Measurements from ENCODE around the gene PLEKHA8.

The PLEKHA8 gene

GRCh38 chr7:30115709-30116297 is 87.6 kb downstream of the PLEKHA8 start:
- H3K27me3 ChIP-seq (ENCODE audit: control insufficient read depth, insufficient read depth, low read length) = no peaks in the 10 kb centered on the region
- H3K9me3 ChIP-seq (ENCODE audit: control insufficient read depth, low read length) = no peaks in the 10 kb centered on the region
- H3K4me1 ChIP-seq (ENCODE audit: control insufficient read depth, insufficient read depth, low read length) = no peaks in the 10 kb centered on the region
- H3K36me3 ChIP-seq (ENCODE audit: control insufficient read depth, insufficient read depth, low read length) = no peaks in the 10 kb centered on the region
- H3K4me3 ChIP-seq (ENCODE audit: low read length) = no peak overlapping the region
- no peak overlapping the region for H3K9ac ChIP-seq (ENCODE audit: low read length)

GRCh38 chr7:30116771-30117170 is 88.6 kb downstream of the PLEKHA8 start:
- H3K4me1 ChIP-seq (ENCODE audit: control insufficient read depth, insufficient read depth, low read length) = no peaks in the 10 kb centered on the region
- no peak overlapping the region for H3K4me3 ChIP-seq (ENCODE audit: low read length)
- H3K36me3 ChIP-seq (ENCODE audit: control insufficient read depth, insufficient read depth, low read length) = no peaks in the 10 kb centered on the region
- no peaks in the 10 kb centered on the region for H3K9me3 ChIP-seq (ENCODE audit: control insufficient read depth, low read length)
- no peak overlapping the region for H3K9ac ChIP-seq (ENCODE audit: low read length)
- H3K27me3 ChIP-seq (ENCODE audit: control insufficient read depth, insufficient read depth, low read length) = no peaks in the 10 kb centered on the region

GRCh38 chr7:30117896-30118295 is 89.7 kb downstream of the PLEKHA8 start:
- no peak overlapping the region for H3K4me3 ChIP-seq (ENCODE audit: low read length)

GRCh38 chr7:30119890-30120577 is 91.8 kb downstream of the PLEKHA8 start:
- no peak overlapping the region for H3K4me3 ChIP-seq (ENCODE audit: low read length)
- no peaks in the 10 kb centered on the region for H3K4me1 ChIP-seq (ENCODE audit: control insufficient read depth, insufficient read depth, low read length)
- no peak overlapping the region for H3K9ac ChIP-seq (ENCODE audit: low read length)
- H3K36me3 ChIP-seq (ENCODE audit: control insufficient read depth, insufficient read depth, low read length) = no peaks in the 10 kb centered on the region
- H3K9me3 ChIP-seq (ENCODE audit: control insufficient read depth, low read length) = no peaks in the 10 kb centered on the region
- H3K27me3 ChIP-seq (ENCODE audit: control insufficient read depth, insufficient read depth, low read length) = no peaks in the 10 kb centered on the region

More at GRCh38 chr7:30117896-30118295, 89.7 kb downstream of the PLEKHA8 start:
- no peak overlapping the region for H3K9ac ChIP-seq (ENCODE audit: low read length)
- no peaks in the 10 kb centered on the region for H3K4me1 ChIP-seq (ENCODE audit: control insufficient read depth, insufficient read depth, low read length)
- H3K36me3 ChIP-seq (ENCODE audit: control insufficient read depth, insufficient read depth, low read length) = no peaks in the 10 kb centered on the region
- no peaks in the 10 kb centered on the region for H3K9me3 ChIP-seq (ENCODE audit: control insufficient read depth, low read length)
- no peaks in the 10 kb centered on the region for H3K27me3 ChIP-seq (ENCODE audit: control insufficient read depth, insufficient read depth, low read length)

DNA sequence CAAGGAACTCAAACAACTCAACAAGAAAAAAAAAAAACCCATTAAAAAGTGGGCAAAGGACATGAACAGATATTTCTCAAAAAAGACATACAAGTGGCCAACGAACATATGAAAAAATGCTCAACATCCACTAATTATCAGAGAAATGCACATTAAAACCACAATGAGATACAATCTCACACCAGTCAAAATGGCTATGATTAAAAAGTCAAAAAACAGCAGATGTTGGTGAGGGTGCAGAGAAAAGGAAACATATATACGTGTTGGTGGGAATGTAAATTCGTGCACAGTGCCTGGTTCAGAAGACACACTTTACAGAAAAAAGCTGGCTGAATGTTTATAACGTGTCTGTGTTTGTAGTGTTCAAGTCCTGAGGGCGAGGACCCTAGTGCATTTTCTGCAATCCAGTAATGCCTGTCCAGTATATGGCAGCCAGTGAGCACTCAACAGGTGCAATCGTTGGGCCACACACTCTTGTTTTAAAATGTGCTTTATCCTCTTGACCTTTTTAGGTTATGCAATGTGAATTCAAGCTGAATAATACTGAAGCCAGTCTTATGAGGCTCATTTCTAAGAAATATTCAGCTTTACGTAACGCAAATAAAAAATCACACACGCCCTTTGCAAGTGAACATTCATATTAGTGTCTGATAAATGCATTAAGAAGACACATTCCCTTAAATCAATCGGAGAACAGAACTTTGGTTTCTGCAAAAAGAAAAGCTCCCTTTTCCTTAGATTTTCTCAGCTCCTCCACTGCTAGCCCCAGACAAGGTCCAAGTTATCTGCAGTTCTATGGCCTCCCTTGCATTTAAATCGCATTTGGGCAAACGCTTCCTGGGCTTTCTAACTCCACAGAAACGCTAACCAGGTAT is 105.8 kb downstream of the PLEKHA8 start:
- H3K36me3 ChIP-seq (ENCODE audit: control insufficient read depth, insufficient read depth, low read length) = no peaks in the 10 kb centered on the region
- H3K4me1 ChIP-seq (ENCODE audit: control insufficient read depth, insufficient read depth, low read length) = peaks cover 6% of the 10 kb centered on the region
- H3K27me3 ChIP-seq (ENCODE audit: control insufficient read depth, insufficient read depth, low read length) = no peaks in the 10 kb centered on the region
- peak overlapping the region; percentile 23 for H3K4me3 ChIP-seq (ENCODE audit: low read length)
- H3K9ac ChIP-seq (ENCODE audit: low read length) = peak overlapping the region; percentile 22
- H3K9me3 ChIP-seq (ENCODE audit: control insufficient read depth, low read length) = no peaks in the 10 kb centered on the region

- H3K9me3 ChIP-seq (ENCODE audit: control insufficient read depth, low read length) = no peaks in the 10 kb centered on the region
- peak within 1 kb of the TSS; percentile 23 for H3K4me3 ChIP-seq (ENCODE audit: low read length)
- no peaks in the 10 kb centered on the region for H3K36me3 ChIP-seq (ENCODE audit: control insufficient read depth, insufficient read depth, low read length)
- peaks cover 6% of the 10 kb centered on the region for H3K4me1 ChIP-seq (ENCODE audit: control insufficient read depth, insufficient read depth, low read length)
- peak within 1 kb of the TSS; percentile 80 for H3K9ac ChIP-seq (ENCODE audit: low read length)
- H3K27me3 ChIP-seq (ENCODE audit: control insufficient read depth, insufficient read depth, low read length) = no peaks in the 10 kb centered on the region
Observed at GRCh38 chr7:30134611-30135300, 106.5 kb downstream of the PLEKHA8 start, which contains the start of gene MTURN. TSS of gene MTURN (plus strand) at chr7:30134986. CDS start at chr7:30135137, 151 bp downstream.

GRCh38 chr7:30135301-30136116 is 107.3 kb downstream of the PLEKHA8 start:
- Histone ChIP-seq H3K36me3 (ENCODE audit: control insufficient read depth, insufficient read depth, low read length) (no peaks in the 10 kb centered on the region), H3K4me3 (ENCODE audit: low read length) (peak overlapping the region; percentile 16), H3K27me3 (ENCODE audit: control insufficient read depth, insufficient read depth, low read length) (no peaks in the 10 kb centered on the region), H3K9me3 (ENCODE audit: control insufficient read depth, low read length) (no peaks in the 10 kb centered on the region), H3K9ac (ENCODE audit: low read length) (peak overlapping the region; percentile 80), H3K4me1 (ENCODE audit: control insufficient read depth, insufficient read depth, low read length) (peaks cover 8% of the 10 kb centered on the region)

DNA sequence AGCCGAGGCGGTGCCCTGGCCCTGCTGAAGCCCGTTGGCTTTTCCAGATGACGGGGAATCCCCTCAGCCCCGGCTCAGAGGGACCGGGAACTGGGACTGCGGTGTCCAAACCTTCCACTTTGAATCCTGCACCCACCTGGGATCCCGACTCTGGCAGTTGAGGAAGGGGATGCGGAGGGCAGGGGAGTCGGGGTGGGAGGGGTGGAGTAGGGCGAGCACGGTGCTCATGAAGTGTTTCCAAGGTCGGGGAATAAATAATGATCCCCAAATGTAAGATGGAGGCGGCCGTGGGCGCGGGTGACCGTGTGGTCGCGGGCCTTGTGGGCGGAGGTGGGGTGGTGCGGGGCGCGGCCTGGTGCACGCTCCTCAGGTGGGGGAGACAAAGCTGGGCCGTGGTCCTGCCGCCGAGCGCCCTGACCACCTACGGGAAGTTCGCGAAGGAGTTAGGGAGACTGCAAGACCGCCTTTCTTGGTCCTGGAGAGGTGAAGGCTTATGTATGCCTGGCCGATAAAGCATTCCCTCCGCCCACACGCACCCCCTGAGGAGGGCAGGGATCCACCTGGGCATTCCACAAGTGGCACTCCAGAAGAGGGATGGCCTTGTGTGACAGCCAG is 108.0 kb downstream of the PLEKHA8 start:
- H3K4me1 ChIP-seq (ENCODE audit: control insufficient read depth, insufficient read depth, low read length) = peaks cover 11% of the 10 kb centered on the region
- H3K9ac ChIP-seq (ENCODE audit: low read length) = peak overlapping the region; percentile 80
- H3K9me3 ChIP-seq (ENCODE audit: control insufficient read depth, low read length) = no peaks in the 10 kb centered on the region

DNA sequence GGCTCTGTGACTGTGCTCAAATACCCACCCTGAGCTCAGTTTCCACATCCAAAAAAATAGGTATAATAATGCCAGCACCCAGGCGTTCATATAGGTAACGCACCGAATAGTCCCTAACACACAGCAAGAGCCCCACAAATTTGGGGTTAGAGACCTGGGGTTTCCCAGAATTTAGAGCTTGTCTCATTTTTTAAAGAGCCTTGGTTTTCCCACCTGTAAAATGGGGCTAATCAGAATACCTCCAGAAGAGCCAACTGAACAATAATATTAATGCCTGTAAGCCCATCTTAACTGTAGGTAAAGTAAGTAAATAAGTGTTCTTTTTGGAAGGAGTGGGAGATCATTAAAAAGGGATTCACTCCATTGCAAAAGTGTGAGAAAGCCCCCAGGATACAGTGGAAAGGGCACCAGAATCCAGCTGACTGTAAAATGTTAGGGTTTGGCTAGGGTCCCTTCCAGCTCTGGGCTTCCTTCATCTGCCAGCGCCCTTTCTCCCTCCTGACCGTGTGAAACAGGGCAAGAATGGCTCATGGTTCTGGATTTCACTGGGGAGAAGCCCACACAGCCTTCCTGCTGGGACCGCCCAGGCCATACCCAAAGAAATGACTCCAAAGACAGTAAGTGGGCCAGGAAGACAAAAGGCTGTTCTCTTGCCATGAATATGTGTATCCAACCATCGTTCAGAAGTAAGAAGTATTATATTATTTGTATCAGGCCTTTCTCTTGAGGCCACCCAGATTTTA is 108.7 kb downstream of the PLEKHA8 start:
- H3K4me1 ChIP-seq (ENCODE audit: control insufficient read depth, insufficient read depth, low read length) = peaks cover 18% of the 10 kb centered on the region
- no peaks in the 10 kb centered on the region for H3K27me3 ChIP-seq (ENCODE audit: control insufficient read depth, insufficient read depth, low read length)
- H3K9me3 ChIP-seq (ENCODE audit: control insufficient read depth, low read length) = no peaks in the 10 kb centered on the region
- no peak overlapping the region for H3K4me3 ChIP-seq (ENCODE audit: low read length)
- no peaks in the 10 kb centered on the region for H3K36me3 ChIP-seq (ENCODE audit: control insufficient read depth, insufficient read depth, low read length)
- H3K9ac ChIP-seq (ENCODE audit: low read length) = no peak overlapping the region

More for the DNA sequence above, 108.0 kb downstream of the PLEKHA8 start:
- no peaks in the 10 kb centered on the region for H3K36me3 ChIP-seq (ENCODE audit: control insufficient read depth, insufficient read depth, low read length)
- H3K4me3 ChIP-seq (ENCODE audit: low read length) = peak overlapping the region; percentile 16
- H3K27me3 ChIP-seq (ENCODE audit: control insufficient read depth, insufficient read depth, low read length) = no peaks in the 10 kb centered on the region

- Histone ChIP-seq H3K36me3 (ENCODE audit: control insufficient read depth, insufficient read depth, low read length) (no peaks in the 10 kb centered on the region), H3K9ac (ENCODE audit: low read length) (no peak overlapping the region), H3K4me3 (ENCODE audit: low read length) (no peak overlapping the region), H3K9me3 (ENCODE audit: control insufficient read depth, low read length) (no peaks in the 10 kb centered on the region), H3K4me1 (ENCODE audit: control insufficient read depth, insufficient read depth, low read length) (peaks cover 31% of the 10 kb centered on the region), H3K27me3 (ENCODE audit: control insufficient read depth, insufficient read depth, low read length) (no peaks in the 10 kb centered on the region)
Observed at GRCh38 chr7:30139836-30140384, 111.7 kb downstream of the PLEKHA8 start.
